Mucosa of rectum (tissue), 2 donors: Measurements from ENCODE around the gene ZNF511.

Source experiments
- H3K27ac ChIP-seq, 2 donors: one replicate each; pipeline ENCODE4 v1.7.0; 2013; ENCODE audit warnings: inconsistent platforms in 2 of 2, low read depth in 2 of 2, low read length in 2 of 2
- H3K27me3 ChIP-seq, 2 donors: one replicate each; pipeline ENCODE4 v1.7.0; 2013; ENCODE audit warnings: low read length in 2 of 2; ENCODE audit not compliant: control insufficient read depth in 2 of 2, insufficient read depth in 2 of 2
- H3K36me3 ChIP-seq, 2 donors: one replicate each; pipeline ENCODE4 v1.7.0; 2013; ENCODE audit warnings: low read length in 2 of 2; ENCODE audit not compliant: control insufficient read depth in 2 of 2, insufficient read depth in 2 of 2
- H3K4me1 ChIP-seq, 2 donors: one replicate each; pipeline ENCODE4 v1.7.0; 2013; ENCODE audit warnings: low read length in 2 of 2, mild to moderate bottlenecking in 1 of 2; ENCODE audit not compliant: control insufficient read depth in 2 of 2, insufficient read depth in 2 of 2
- H3K4me3 ChIP-seq, 2 donors: one replicate each; pipeline ENCODE4 v1.7.0; 2013; ENCODE audit warnings: low read length in 2 of 2
- H3K9ac ChIP-seq, 2 donors: one replicate each; pipeline ENCODE4 v1.7.0; 2013; ENCODE audit warnings: low read length in 2 of 2, low read depth in 1 of 2, mild to moderate bottlenecking in 1 of 2
- H3K9me3 ChIP-seq, 2 donors: one replicate each; pipeline ENCODE4 v1.7.0; 2013; ENCODE audit warnings: low read length in 2 of 2; ENCODE audit not compliant: control insufficient read depth in 2 of 2
- donor health status: healthy.
- donor health status: Normal muscosa, but diverticular disease.

Gene ZNF511

DNA sequence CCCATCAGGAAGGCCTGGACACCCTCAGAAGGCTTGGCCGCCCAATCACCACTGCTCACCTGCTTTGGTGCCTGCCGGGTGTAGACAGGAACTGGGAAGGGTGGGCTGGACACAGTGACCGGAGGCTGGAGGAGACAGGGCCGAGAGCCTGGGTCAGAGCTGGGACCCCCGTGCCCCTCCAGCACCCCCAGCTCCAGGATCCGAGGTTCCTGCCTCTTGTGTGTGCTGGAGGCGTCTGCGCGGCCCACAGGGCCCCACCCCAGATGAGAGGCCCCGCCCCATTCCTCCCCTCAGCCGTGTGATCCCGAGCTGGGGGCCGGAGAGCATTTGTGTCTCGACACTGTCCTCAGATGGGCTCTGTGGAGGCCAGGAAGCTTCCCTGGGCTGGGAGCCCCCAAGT, 41.4 kb upstream of the ZNF511 start:
- no peak overlapping the region for H3K4me3 ChIP-seq
- no peaks in the 10 kb centered on the region for H3K9me3 ChIP-seq
- H3K27me3 ChIP-seq, result no peaks in the 10 kb centered on the region
- H3K4me1 ChIP-seq, result peaks cover 23 to 25% of the 10 kb centered on the region in 2 donors
- no peaks in the 10 kb centered on the region for H3K36me3 ChIP-seq
- H3K27ac ChIP-seq, result no peak overlapping the region
- no peak overlapping the region for H3K9ac ChIP-seq

- Histone ChIP-seq H3K9ac (no peak overlapping the region), H3K36me3 (no peaks in the 10 kb centered on the region), H3K4me3 (no peak overlapping the region), H3K4me1 (peaks cover 17 to 19% of the 10 kb centered on the region in 2 donors), H3K27me3 (no peaks in the 10 kb centered on the region), H3K27ac (no peak overlapping the region), H3K9me3 (no peaks in the 10 kb centered on the region)
Measured at GRCh38 chr10:133267829-133268228, 40.9 kb upstream of the ZNF511 start.

- Histone ChIP-seq H3K9ac (no peak overlapping the region), H3K27ac (no peak overlapping the region), H3K27me3 (no peaks in the 10 kb centered on the region), H3K4me3 (no peak overlapping the region), H3K4me1 (peaks cover 10 to 12% of the 10 kb centered on the region in 2 donors), H3K36me3 (no peaks in the 10 kb centered on the region), H3K9me3 (no peaks in the 10 kb centered on the region)
Measured at GRCh38 chr10:133268532-133268931, 40.2 kb upstream of the ZNF511 start.

DNA sequence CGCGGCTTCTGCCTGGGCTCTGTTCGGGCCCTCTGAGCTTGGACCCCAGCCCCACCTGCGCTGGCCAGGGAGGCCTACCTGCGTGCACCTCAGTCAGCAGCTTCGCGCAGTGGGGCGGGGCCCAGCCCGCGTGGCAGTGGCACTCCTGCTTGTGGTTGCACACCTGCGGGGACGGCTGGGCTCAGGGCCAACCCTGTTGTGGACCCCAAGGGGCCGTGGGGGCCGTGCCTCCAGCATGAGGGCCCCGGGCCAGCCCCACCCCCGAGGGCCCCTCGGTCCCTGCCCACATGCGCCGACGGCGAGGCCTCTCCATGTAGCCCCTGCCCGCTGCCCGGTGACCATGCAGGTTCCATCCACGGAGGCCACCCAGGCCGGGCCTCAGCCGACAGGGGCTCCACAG, 39.3 kb upstream of the ZNF511 start:
- Histone ChIP-seq H3K4me1 (peaks cover 4 to 6% of the 10 kb centered on the region in 2 donors), H3K9me3 (no peaks in the 10 kb centered on the region), H3K27me3 (no peaks in the 10 kb centered on the region), H3K4me3 (no peak overlapping the region), H3K27ac (no peak overlapping the region), H3K9ac (no peak overlapping the region), H3K36me3 (no peaks in the 10 kb centered on the region)

DNA sequence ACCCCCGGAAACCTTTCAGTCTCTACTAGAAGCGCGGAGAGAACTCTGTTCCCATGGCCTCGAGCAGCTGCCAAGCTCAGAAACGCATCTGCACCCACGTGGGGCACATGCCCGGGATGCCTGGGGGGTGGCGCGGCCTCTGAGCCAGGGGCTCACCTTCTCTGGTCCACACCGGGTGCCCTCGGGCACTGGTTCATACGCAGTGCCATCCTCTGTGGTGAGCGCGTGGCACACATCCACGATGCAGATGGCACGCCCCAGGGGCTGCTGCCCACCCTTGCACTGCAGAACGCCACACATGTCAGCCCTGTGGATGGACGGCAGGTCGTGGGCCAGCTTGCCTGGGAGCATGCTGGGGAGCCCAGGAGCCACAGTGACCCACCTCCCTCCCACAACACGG, 38.5 kb upstream of the ZNF511 start:
- Histone ChIP-seq H3K36me3 (no peaks in the 10 kb centered on the region), H3K27ac (no peak overlapping the region), H3K9me3 (no peaks in the 10 kb centered on the region), H3K4me1 (peaks cover under 1 to 1% of the 10 kb centered on the region in 2 donors), H3K9ac (no peak overlapping the region), H3K27me3 (peaks cover 0 to 5% of the 10 kb centered on the region in 2 donors), H3K4me3 (no peak overlapping the region)

- H3K9me3 ChIP-seq, result no peaks in the 10 kb centered on the region
- no peak overlapping the region for H3K4me3 ChIP-seq
- no peak overlapping the region for H3K27ac ChIP-seq
- no peaks in the 10 kb centered on the region for H3K36me3 ChIP-seq
- H3K4me1 ChIP-seq, result peaks cover 0 to 3% of the 10 kb centered on the region in 2 donors
- peaks cover 0 to 10% of the 10 kb centered on the region in 2 donors for H3K27me3 ChIP-seq
- no peak overlapping the region for H3K9ac ChIP-seq
Measured at GRCh38 chr10:133270773-133271297, 37.9 kb upstream of the ZNF511 start.

- Histone ChIP-seq H3K9me3 (no peaks in the 10 kb centered on the region), H3K36me3 (no peaks in the 10 kb centered on the region), H3K27ac (no peak overlapping the region), H3K27me3 (peaks cover 0 to 10% of the 10 kb centered on the region in 2 donors), H3K9ac (no peak overlapping the region), H3K4me1 (peaks cover 0 to 5% of the 10 kb centered on the region in 2 donors), H3K4me3 (no peak overlapping the region)
Measured at GRCh38 chr10:133271521-133272300, 37.0 kb upstream of the ZNF511 start.

GRCh38 chr10:133272301-133272963, 36.3 kb upstream of the ZNF511 start:
- Histone ChIP-seq H3K36me3 (no peaks in the 10 kb centered on the region), H3K4me3 (no peak overlapping the region), H3K4me1 (peaks cover 0 to 5% of the 10 kb centered on the region in 2 donors), H3K9me3 (no peaks in the 10 kb centered on the region), H3K27me3 (peaks cover 0 to 10% of the 10 kb centered on the region in 2 donors), H3K9ac (no peak overlapping the region), H3K27ac (no peak overlapping the region)

DNA sequence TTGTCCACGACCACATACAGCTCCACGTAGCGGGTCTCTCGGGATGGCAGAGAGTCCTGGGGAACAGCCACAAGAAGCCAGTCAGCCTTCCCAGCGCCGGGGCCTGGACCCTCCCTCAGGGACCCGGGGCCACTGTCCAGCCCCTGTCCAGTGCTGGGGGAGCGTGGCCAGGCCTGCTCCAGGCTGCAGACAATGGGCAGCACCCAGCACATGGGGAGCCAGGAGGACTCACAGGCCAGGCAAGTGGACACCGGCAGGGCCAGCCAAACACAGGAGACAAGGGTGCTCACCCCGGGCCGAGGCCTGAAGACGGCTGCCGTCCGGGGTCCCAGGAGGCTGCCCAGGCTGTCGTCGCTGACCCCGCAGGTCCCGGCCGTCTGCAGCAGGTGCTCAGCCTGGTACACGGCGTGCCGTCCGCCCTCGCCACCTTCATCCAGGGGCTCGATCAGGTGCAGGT, 35.7 kb upstream of the ZNF511 start:
- peaks cover 0 to 10% of the 10 kb centered on the region in 2 donors for H3K27me3 ChIP-seq
- H3K4me1 ChIP-seq, result peaks cover 0 to 7% of the 10 kb centered on the region in 2 donors
- no peak overlapping the region for H3K4me3 ChIP-seq
- no peaks in the 10 kb centered on the region for H3K9me3 ChIP-seq
- no peak overlapping the region for H3K27ac ChIP-seq
- no peaks in the 10 kb centered on the region for H3K36me3 ChIP-seq
- no peak overlapping the region for H3K9ac ChIP-seq

GRCh38 chr10:133273534-133274143, 35.1 kb upstream of the ZNF511 start:
- Histone ChIP-seq H3K4me3 (no peak overlapping the region), H3K9me3 (no peaks in the 10 kb centered on the region), H3K27ac (no peak overlapping the region), H3K4me1 (peaks cover 3 to 12% of the 10 kb centered on the region in 2 donors), H3K9ac (no peak overlapping the region), H3K36me3 (no peaks in the 10 kb centered on the region), H3K27me3 (peaks cover 0 to 10% of the 10 kb centered on the region in 2 donors)
